DND-41 (cell line): ENCODE measurements around the gene KLF15.

Experiments used
- CTCF ChIP-seq: IDR thresholded peaks from 2 replicates; pipeline ENCODE4 v1.5.1; 2012; ENCODE audit warnings: borderline replicate concordance, low read length, moderate library complexity, mild to moderate bottlenecking; ENCODE audit not compliant: poor library complexity, severe bottlenecking; ENCODE audit errors: extremely low read depth
- EZH2 ChIP-seq: IDR thresholded peaks from 3 replicates; pipeline ENCODE4 v1.6.1; 2012; ENCODE audit warnings: borderline replicate concordance, low read depth, mild to moderate bottlenecking, moderate library complexity, low read length, inconsistent platforms; ENCODE audit not compliant: severe bottlenecking

DNA sequence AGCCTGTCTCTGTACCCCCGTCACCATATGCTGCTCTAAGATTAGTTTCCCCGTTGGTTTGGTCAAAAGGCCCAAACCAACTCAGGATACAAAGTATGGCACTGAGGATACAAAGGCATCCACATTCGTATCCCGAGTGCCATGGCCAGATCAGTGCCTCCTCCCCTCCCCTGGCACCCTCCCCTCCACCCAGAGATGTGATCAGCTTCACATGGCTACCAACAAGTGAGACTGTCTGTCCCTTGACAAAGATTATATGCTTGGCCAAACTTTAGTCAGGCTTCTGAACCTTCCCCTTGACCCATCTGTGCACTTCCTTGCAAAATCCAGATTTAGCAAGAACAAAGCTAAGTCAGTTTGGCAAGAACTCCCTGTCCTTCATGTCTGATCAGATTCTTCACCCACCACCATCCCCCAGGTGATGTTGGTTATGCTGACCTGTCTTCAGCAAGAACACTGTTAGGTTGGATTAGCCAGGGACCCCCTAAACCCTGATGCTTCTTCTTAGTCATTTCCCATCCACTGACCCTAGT, 61.7 kb downstream of the KLF15 start:
- TF ChIP-seq EZH2, result no peak
- no peak for TF ChIP-seq CTCF
